ENCODE results near the gene FXYD1.

The FXYD1 gene

GRCh38 chr19:35124098-35125060, 14.2 kb upstream of the FXYD1 start (continued):
- TF ChIP-seq CSRNP3 (CRISPR knock-in tag; IDR thresholded peaks at IDR 0.05), result no peak

GRCh38 chr19:35125270-35125717, 13.3 kb upstream of the FXYD1 start:
- TF ChIP-seq CREB5 (CRISPR knock-in tag; IDR thresholded peaks at IDR 0.05; ENCODE audit: low read depth) (no peak), GLIS3 (CRISPR knock-in tag; IDR thresholded peaks at IDR 0.05) (no peak), CSRNP3 (CRISPR knock-in tag; IDR thresholded peaks at IDR 0.05) (no peak), ZC3H10 (CRISPR knock-in tag; IDR thresholded peaks at IDR 0.05) (no peak), CSDC2 (CRISPR knock-in tag; IDR thresholded peaks at IDR 0.05) (no peak), PPARA (CRISPR knock-in tag; IDR thresholded peaks at IDR 0.05; ENCODE audit: borderline replicate concordance) (no peak), ARNTL (CRISPR knock-in tag; IDR thresholded peaks at IDR 0.05; ENCODE audit: borderline replicate concordance, low read depth) (no peak), ZNF8 (CRISPR knock-in tag; IDR thresholded peaks at IDR 0.05) (no peak), ZNF565 (CRISPR knock-in tag; conservative IDR thresholded peaks at IDR 0.05; ENCODE audit: low read depth) (no peak), POU6F1 (CRISPR knock-in tag; IDR thresholded peaks at IDR 0.05; ENCODE audit: borderline replicate concordance, low read depth) (no peak), TSHZ2 (CRISPR knock-in tag; IDR thresholded peaks at IDR 0.05) (no peak), SNAI2 (CRISPR knock-in tag; IDR thresholded peaks at IDR 0.05) (no peak), TCF4 (CRISPR knock-in tag; IDR thresholded peaks at IDR 0.05; ENCODE audit: borderline replicate concordance) (no peak), ISL1 (CRISPR knock-in tag; IDR thresholded peaks at IDR 0.05) (no peak), ZFP30 (CRISPR knock-in tag; IDR thresholded peaks at IDR 0.05) (no peak), RARB (CRISPR knock-in tag; IDR thresholded peaks at IDR 0.05) (no peak)

GRCh38 chr19:35125749-35126623, 12.6 kb upstream of the FXYD1 start:
- no peak for TF ChIP-seq PATZ1 (CRISPR knock-in tag; IDR thresholded peaks at IDR 0.05; ENCODE audit: borderline replicate concordance)
- no peak for TF ChIP-seq CSDC2 (CRISPR knock-in tag; IDR thresholded peaks at IDR 0.05)
- no peak for TF ChIP-seq ZNF8 (CRISPR knock-in tag; IDR thresholded peaks at IDR 0.05)
- no peak for ATAC-seq

More at GRCh38 chr19:35125270-35125717, 13.3 kb upstream of the FXYD1 start:
- no peak for ATAC-seq

All from SK-N-SH treated with all-trans-retinoic acid at 6 μM for 48 hours (cell line).